Upper lobe of left lung (tissue), 4 donors: ENCODE measurements around the gene RNF128.

Source experiments
- CTCF ChIP-seq, 6 experiments: fragments of 450-650 bp in 4 of 6; fragments of 200-600 bp in 2 of 6; sonication (generic) in 2 of 6; IDR thresholded peaks; one replicate each; pipeline ENCODE4 v1.5.1; 2016 to 2019; ENCODE audit warnings: antibody characterized with exemption in 6 of 6
- POLR2A ChIP-seq, 4 donors: fragments of 450-650 bp; IDR thresholded peaks; one replicate each; pipeline ENCODE4 v1.5.1; 2016 to 2017; ENCODE audit warnings: antibody characterized with exemption in 4 of 4, mild to moderate bottlenecking in 2 of 4

- TF ChIP-seq CTCF (IDR thresholded peaks at IDR 0.05) (no peak), POLR2A (IDR thresholded peaks at IDR 0.05) (no peak)
Observed at GRCh38 chrX:106696502-106696901, 30.0 kb upstream of the RNF128 start.
